Measurements from ENCODE around the gene KRT80.
A peak's percentile ranks its signal among the peaks of the same experiment; 100 is the strongest.

Gene KRT80

DNA sequence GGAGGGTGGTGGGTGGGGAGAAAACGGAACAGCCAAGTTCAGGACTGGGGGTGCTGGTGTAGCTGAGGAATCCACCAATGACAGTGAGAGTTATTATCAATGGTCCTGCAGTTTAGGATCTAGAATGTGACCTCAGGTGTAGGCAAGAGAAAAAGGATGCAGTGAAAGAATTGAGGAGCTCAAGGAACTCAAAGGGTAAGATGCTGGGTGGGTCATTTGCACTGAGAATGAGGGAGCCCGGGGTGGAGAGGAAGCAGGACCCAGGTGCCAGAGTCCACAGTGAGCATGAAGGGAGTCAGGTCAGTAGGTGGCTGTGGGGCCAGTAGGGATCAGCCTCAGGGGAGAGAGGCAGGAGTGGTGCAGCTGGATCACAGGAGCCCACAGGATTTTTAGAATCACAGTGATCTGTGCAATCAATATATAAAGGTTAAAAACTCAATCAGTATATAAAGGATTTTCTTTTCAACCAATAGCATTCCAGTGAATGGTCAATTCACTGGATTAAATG is 38.1 kb upstream of the KRT80 start:
- no peak for DNase-seq (ENCODE audit: low read depth, low spot score)

DNA sequence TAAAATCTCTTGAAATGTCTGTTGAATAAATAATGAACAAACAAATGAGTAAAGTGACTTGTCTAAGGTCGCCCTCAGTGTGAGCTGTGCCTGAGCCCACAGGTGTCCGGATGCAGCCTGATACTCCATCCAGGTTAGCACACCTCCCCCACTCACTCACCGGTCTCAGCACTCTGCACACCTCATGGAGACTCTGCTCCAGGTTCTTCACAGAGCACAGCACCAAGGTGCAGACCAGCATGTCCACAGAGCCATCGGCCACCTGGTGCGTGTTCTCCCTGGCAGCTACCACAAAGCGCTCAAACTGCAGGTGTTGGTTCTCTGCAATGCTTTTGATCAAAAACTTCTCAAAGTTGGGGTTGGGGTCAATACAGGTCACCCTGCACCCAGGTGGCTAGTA is 37.1 kb upstream of the KRT80 start:
- DNase-seq (ENCODE audit: low read depth, low spot score) = no peak

DNA sequence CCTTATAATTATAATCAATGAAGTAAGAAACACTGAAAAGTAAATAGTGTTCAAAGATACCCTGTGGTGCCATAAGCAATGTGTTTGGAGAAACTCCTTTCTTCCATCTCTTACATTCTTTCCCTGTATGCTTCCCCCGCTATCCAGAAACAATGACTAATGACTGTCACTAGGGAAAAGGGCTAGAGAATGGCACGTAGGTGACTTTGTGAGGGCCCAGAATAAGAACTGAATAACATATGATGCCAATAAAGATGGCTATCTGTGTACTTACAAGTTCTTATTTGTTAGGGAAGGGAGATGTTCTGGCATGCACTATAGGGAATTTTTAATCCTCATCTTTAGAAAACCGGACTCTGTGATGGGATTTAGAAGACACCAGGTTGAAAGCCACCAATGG is 36.6 kb upstream of the KRT80 start:
- DNase-seq (ENCODE audit: low read depth, low spot score) = no peak

DNA sequence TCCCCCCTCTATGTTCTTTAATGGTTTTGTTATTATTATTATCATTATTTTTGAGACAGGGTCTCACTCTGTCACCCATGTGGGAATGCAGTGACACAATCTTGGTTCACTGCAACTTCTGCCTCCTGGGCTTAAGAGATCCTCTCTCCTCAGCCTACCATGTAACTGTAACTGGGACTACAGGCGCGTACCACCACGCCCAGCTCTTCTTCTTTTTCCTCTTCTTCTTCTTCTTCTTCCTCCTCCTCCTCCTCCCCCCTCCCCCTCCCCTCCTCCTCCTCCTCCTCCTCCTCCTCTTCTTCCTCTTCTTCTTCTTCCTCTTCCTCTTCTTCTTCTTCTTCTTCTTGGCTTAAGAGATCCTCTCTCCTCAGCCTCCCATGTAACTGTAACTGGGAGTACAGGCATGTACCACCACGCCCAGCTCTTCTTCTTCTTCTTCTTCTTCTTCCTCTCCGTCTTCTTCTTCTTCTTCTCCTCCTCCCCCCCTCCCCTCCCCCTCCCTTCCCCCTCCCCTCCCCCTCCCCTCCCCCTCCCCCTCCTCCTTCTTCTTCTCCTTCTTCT is 35.9 kb upstream of the KRT80 start:
- no peak for DNase-seq (ENCODE audit: low read depth, low spot score)

DNA sequence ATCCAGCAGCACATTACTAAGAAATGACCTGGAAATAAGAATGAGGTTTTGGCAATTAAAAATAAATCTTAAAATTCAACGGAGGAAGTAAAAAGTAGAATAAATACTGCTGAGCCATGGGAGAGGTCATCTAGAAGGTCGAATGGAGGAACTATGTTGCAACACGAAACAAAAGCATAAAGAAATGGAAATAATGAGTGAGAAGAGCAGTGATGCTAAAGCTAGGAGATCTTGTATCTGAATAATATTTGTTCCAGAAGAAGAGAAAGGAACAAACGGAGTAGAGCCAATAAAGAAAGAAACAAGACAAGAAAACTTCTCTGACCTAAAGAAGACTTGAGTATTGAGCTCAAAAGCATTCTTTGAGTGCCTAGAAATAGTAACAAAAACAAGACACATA is 34.6 kb upstream of the KRT80 start:
- no peak for DNase-seq (ENCODE audit: low read depth, low spot score)

DNA sequence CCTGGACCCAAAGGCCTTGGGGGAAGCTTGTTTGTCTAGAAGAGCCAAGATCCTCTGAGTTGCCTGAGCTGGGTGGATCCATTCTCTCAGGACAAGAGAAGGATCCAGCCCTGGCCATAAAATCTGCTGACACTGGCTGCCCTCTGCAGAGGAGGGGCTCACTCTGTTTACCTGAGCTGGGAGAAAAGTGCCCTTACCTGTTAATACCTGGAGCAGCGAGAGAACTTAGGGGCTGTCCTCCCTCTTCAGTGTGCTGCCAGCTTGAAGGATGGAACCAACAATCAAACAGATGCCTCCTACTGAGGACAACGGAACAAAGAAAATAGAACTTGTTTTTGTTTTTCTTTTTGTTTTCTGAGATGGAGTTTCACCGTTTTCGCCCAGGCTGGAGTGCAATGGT is 33.9 kb upstream of the KRT80 start:
- DNase-seq (ENCODE audit: low read depth, low spot score) = no peak

GRCh38 chr12:52224151-52224550 is 32.3 kb upstream of the KRT80 start:
- no peak for DNase-seq (ENCODE audit: low read depth, low spot score)

GRCh38 chr12:52223406-52224039 is 31.7 kb upstream of the KRT80 start:
- no peak for DNase-seq (ENCODE audit: low read depth, low spot score)

- DNase-seq (ENCODE audit: low read depth, low spot score) = no peak
Observed at GRCh38 chr12:52222692-52223091, 30.9 kb upstream of the KRT80 start.

DNA sequence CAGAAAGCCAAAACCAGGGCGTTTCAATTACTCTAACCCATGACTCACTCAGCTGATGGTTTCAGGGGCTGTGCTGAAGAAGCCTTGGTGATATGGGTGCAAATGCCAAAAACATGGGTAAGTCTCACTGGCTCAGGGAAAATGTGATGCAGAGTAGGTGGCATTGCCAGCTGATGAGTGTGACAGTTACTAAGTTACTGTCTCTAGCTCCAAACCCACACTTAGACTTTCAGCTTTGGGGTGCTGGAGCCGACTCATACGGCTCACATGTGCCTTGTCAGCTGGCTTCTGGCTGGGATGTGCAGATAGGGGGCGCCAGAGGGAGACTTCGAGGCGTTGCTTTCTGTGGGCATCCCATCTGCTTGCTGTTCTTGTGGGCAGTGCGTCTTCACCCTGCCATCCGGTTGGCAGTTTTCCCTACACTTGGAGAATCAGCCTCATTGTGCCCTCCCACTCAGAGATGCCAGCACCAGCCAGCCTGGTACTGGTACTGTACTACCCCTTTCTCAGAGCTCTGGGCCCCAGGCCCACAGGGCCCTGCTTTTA is 30.2 kb upstream of the KRT80 start:
- DNase-seq (ENCODE audit: low read depth, low spot score) = no peak

- DNase-seq (ENCODE audit: low read depth, low spot score) = no peak
Observed at GRCh38 chr12:52221070-52221781, 29.4 kb upstream of the KRT80 start.

DNA sequence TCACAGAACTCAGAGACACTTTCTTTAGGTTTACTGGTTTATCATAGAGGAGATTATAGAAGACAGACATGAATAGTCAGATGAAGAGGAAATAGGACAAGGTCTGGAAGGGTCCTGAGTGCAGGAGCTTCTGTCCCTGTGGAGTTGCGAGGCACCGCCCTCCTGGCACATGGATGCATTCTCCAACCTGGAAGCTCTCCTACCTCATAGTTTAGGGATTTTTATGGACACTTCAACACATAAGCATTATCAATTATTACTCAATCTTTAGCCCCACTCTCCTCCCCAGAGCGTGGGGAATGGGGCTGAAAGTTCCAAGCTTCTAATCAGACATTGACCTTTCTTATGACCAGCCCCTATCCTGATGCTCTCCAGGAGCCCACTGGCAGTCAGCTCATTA is 28.7 kb upstream of the KRT80 start:
- no peak for DNase-seq (ENCODE audit: low read depth, low spot score)

- no peak for DNase-seq (ENCODE audit: low read depth, low spot score)
Observed at GRCh38 chr12:52218001-52218400, 26.2 kb upstream of the KRT80 start.

DNA sequence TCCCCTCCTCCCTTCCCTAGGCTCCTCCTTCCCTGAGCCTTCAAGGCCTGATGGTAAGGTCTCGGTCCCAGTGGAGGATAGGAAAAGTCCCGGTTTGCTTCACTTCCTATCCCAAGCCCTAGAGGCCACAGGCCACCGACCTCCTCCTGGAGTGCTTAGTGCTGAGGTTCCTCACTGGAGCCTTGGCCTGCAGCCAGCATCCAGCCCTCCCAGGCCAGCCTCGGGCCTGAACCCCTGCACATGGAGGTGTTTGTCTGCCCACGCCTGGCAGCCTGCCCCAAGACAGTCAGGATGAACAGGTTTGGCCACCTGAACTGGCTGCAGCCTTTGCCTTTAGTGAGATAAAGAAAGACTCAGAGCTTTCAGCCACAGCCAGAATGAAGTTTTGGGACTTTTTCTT is 25.4 kb upstream of the KRT80 start:
- no peak for DNase-seq (ENCODE audit: low read depth, low spot score)

- no peak for DNase-seq (ENCODE audit: low read depth, low spot score)
Observed at GRCh38 chr12:52216807-52217206, 25.0 kb upstream of the KRT80 start.

DNA sequence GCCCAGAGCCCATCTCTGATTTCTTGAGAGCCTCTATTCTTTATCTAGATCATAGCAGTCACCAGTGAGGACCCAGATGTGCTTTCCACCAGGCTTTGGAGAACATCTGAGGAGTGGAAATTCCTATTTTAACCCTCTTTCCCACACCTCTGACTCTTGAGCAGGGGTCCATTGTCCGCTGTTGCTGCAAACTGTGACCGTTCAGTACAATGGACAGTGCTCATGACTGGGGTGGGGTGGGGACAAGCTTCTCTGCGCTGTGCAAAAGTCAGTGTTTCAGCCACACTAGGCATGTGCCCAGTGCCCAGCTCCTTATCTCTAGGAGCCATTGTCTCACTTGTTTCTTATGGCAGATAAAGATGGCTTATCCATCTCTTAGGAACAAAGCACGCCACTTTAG is 24.3 kb upstream of the KRT80 start:
- no peak for DNase-seq (ENCODE audit: low read depth, low spot score)

DNA sequence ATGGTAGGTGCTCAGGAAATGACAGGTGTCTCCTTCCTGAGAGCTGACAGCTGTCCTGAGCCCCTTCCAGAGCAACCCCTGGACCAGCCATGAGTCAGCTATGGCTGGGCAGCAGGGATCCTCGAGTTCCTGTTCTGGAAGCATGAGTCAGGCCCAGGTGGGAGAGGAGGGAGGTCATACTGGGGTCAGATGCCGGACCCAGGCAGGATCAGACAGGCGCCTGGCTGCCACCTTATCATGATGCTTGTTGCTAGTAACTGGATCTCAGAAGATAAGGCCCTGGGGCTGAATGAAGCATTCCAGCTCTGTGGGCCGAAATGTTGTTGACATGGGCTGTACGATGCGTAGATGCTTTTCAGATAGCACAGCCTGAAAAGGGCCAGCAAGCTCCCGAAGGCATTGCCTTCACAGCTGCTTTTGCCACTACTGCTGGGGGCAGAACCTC is 23.8 kb upstream of the KRT80 start:
- DNase-seq (ENCODE audit: low read depth, low spot score) = no peak

DNA sequence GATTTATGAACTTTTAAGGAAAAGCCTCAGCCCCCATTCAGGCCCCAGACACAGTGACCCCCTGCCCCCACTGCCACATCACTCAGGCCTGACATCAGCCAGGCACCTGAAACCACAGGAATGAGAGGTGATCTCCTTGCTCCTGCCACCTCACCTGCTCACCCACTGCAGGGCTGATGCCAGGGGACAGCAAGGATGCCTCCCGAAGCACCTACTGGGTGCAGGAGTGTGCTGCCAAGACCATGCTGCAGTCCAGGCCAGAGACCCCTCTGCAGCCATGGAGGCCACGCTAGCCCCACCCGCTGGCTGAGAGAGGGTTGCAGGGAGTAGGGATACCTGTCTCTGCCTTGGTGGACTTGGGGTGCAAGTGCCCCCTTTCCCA is 22.6 kb upstream of the KRT80 start:
- DNase-seq (ENCODE audit: low read depth, low spot score) = no peak

- peak; percentile 39 for DNase-seq (ENCODE audit: low read depth, low spot score)
Observed at GRCh38 chr12:52213564-52214420, 22.0 kb upstream of the KRT80 start.

- no peak for DNase-seq (ENCODE audit: low read depth, low spot score)
Observed at GRCh38 chr12:52212701-52213563, 21.1 kb upstream of the KRT80 start.

Data from smooth muscle cell of the brain vasculature (primary cell).